ENCODE data around the gene FGFR3.
A peak's percentile ranks its signal among the peaks of the same experiment; 100 is the strongest.

FGFR3 gene

DNA sequence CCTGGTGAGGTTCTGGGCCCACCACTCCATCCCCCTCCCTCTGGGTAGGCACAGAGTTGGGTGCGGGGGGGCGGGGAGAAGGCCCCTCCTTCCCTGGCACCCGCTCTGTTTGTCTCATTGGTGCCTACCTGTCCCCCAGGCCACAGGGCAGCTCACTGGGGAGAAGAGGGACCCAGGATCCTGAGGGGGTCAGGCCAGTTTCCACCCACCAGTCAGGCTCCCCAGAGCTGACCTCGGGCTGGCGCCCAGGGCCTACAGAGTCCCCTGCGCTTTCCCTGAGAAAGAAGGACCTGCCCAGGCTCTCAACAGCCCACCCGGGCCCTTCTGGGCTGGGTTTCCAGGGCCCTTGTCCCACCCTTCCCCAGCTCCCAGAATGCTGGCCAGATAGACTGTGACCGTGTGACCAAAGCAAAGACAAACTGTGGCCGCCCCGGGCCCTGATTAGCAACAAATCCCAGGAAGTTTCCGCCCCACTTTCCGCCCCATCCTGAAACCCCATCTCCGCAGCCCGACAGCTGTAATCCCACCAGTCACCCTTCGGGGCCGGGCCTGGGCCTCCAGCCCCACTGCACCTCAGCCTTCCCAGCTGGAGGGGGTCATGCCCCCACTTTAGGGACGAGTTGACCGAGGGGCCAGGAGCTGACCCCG is 33.8 kb upstream of the FGFR3 start:
- in situ Hi-C loops (cut with MboI; ENCODE audit: low pct_unique_long_range_greater_than_20kb, low sequenced_read_pairs, unreplicated experiment), result no loop called here

DNA sequence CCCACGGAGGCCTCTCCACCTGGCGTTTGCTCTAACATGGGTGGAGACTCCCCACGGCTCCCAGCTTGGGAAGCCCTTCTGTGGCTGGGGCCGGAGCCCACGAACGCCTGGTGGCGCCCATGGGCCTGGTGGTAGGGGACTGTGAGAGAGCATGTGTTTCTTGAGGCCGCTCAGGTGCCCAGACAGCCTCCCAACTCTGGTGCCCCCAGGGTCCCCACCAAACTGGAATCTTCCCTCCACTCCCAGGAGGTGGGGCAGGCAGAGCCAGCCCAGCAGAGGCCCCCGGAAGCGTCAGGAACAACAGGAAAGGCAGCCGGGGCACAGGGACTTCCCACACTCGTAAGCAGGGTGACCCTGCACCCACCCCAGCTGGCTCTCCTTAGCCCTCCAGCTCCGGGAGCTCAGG is 33.3 kb upstream of the FGFR3 start:
- DNase-seq (ENCODE audit: low spot score), result no peak
- in situ Hi-C loops (cut with MboI; ENCODE audit: low pct_unique_long_range_greater_than_20kb, low sequenced_read_pairs, unreplicated experiment), result no loop called here
- TF ChIP-seq, protein P1, sequence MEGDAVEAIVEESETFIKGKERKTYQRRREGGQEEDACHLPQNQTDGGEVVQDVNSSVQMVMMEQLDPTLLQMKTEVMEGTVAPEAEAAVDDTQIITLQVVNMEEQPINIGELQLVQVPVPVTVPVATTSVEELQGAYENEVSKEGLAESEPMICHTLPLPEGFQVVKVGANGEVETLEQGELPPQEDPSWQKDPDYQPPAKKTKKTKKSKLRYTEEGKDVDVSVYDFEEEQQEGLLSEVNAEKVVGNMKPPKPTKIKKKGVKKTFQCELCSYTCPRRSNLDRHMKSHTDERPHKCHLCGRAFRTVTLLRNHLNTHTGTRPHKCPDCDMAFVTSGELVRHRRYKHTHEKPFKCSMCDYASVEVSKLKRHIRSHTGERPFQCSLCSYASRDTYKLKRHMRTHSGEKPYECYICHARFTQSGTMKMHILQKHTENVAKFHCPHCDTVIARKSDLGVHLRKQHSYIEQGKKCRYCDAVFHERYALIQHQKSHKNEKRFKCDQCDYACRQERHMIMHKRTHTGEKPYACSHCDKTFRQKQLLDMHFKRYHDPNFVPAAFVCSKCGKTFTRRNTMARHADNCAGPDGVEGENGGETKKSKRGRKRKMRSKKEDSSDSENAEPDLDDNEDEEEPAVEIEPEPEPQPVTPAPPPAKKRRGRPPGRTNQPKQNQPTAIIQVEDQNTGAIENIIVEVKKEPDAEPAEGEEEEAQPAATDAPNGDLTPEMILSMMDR (IDR thresholded peaks at IDR 0.05; ENCODE audit: extremely low read depth, insufficient read depth, missing control alignments), result peak; percentile 6

More for the DNA sequence above, 33.8 kb upstream of the FGFR3 start:
- no peak for DNase-seq (ENCODE audit: low spot score)
- TF ChIP-seq, protein P1 (IDR thresholded peaks at IDR 0.05; ENCODE audit: extremely low read depth, insufficient read depth, missing control alignments), result no peak

DNA sequence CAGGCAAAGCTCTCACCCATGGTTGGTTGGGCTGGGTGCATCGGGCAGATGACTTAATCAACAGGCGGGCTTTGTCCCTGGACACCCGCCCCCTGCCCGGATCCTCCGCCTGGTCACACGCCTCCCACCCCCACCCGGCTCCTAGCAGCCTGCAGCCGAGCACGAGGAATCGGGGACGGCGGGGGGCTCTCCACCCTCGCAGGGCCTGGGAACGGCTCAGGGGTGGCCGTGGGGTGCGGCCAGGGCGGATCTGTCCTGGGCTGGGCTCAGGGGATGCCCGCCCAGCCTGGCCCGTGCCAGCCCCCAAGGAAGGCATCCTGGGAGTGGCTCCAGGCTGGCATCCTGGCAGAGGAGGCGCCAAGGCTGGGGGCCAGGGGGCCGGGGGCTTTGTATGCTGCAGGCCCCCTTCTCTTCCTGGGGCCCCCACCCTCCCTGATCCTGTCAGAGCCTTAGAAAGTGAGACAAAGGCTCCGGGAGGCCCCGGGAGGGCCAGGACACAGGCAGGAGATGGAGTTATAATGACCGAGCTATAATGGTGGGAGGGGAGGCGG is 32.5 kb upstream of the FGFR3 start:
- in situ Hi-C loops (cut with MboI; ENCODE audit: low pct_unique_long_range_greater_than_20kb, low sequenced_read_pairs, unreplicated experiment), result no loop called here
- DNase-seq (ENCODE audit: low spot score), result no peak
- TF ChIP-seq, protein P1 (IDR thresholded peaks at IDR 0.05; ENCODE audit: extremely low read depth, insufficient read depth, missing control alignments), result no peak

DNA sequence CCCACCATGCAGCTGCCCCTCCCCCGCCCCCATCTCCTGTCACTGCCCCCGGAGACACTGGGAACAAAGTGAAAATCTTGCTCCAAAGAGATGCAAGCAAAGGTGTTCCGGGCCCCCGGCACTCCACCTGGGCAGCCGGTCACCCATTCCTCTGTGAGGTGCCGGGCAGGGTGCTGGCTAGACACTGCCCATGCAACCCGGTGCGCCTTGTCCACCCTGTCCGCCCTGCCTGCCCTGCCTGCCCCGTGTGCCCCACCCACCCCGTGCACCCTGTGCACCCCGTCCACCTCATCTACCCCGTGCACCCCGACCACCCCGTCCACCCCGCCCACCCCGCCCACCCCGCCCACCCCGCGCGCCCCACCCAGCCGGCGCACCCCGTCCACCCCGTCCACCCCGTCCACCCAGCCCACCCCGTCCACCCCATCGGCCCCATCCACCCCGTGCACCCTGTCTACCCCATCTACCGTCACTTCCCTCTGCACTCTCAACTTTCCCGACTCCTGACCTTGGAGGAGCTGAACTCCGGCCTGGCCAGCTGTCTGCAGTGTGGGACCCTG is 31.9 kb upstream of the FGFR3 start:
- in situ Hi-C loops (cut with MboI; ENCODE audit: low pct_unique_long_range_greater_than_20kb, low sequenced_read_pairs, unreplicated experiment), result no loop called here
- DNase-seq (ENCODE audit: low spot score), result no peak
- TF ChIP-seq, protein P1 (IDR thresholded peaks at IDR 0.05; ENCODE audit: extremely low read depth, insufficient read depth, missing control alignments), result no peak

DNA sequence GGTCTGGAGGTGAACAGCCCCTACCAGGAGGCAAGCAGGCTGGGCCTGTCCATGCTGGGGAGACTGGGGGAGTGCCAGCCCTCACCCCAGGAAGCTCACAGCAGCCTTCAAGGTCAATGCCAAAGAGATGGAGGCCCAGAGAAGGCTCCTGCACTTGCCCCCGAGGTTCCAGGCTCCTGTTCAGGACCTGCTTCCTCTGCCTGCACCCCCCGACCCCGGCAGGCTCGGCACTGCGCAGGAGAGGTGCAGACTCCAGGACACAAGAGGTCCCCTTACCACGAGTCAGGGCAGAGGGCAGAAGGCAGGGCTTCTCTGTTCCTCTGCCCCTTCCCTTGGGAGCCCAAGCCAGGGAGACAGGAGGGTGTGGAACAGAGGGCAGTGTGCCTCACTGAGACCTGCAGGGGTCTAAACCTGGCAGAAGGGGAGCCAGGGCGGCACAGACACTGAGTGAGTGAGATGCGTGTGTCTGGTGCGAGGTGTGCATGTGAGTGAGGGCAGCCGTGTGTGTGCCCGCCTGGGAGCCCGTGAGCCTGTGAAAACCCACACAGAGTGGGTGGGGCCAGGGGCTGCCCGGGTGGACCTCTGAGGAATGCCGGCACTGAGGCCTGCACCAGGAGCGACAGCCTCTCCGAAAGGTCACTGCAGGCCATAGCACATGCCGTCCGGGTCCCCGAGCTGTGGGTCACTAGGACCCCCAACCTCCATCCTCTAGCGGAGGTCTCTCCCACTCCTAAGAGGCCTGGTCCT is 30.7 kb upstream of the FGFR3 start:
- in situ Hi-C loops (cut with MboI; ENCODE audit: low pct_unique_long_range_greater_than_20kb, low sequenced_read_pairs, unreplicated experiment), result no loop called here
- DNase-seq (ENCODE audit: low spot score), result no peak
- TF ChIP-seq, protein P1 (IDR thresholded peaks at IDR 0.05; ENCODE audit: extremely low read depth, insufficient read depth, missing control alignments), result no peak

DNA sequence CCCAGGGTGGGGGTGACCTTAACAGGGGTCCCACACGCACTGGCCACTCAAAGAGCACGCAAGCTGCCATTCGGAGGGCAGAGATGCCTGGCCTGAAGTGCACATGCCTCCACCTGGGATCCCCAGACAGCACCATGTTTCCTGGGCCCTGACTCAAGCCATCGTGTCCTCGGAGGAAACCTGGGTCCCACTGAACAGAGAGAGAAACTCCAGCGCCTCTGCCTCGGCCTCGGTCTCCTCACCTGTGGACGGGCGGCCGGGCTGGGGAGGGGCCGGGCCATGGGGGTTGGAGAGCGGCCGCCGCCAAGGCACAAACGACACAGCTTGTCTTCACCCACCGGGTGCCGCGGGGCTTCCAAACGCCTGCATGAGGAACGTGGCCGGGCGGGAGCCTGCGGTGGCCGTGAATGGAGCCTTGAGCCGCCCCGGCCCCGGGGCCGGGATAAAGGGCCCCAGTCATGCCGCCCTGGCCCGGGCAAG is 30.0 kb upstream of the FGFR3 start:
- in situ Hi-C loops (cut with MboI; ENCODE audit: low pct_unique_long_range_greater_than_20kb, low sequenced_read_pairs, unreplicated experiment), result no loop called here
- no peak for DNase-seq (ENCODE audit: low spot score)
- TF ChIP-seq, protein P1 (IDR thresholded peaks at IDR 0.05; ENCODE audit: extremely low read depth, insufficient read depth, missing control alignments), result no peak

Measured in GM13977 (cell line).